Neuronal stem cell (in vitro differentiated cells): ENCODE data around the gene BLOC1S3.

Experiments used
- DNase-seq: peaks from one replicate; pipeline ENCODE4 v3.0.0-alpha.2; 2013; ENCODE audit warnings: low spot score
- H2AFZ ChIP-seq: one replicate; pipeline ENCODE4 v1.6.1; 2013; ENCODE audit warnings: mild to moderate bottlenecking, low read length, inconsistent platforms
- H2AK5ac ChIP-seq: 2 replicates; pipeline ENCODE4 v1.6.1; 2013; ENCODE audit warnings: low read depth, mild to moderate bottlenecking, inconsistent platforms, low read length, moderate library complexity, mixed read lengths
- H2BK120ac ChIP-seq: 2 replicates; pipeline ENCODE4 v1.6.1; 2013; ENCODE audit warnings: low read depth, mild to moderate bottlenecking, inconsistent platforms, low read length, moderate library complexity, mixed read lengths
- H2BK12ac ChIP-seq: one replicate; pipeline ENCODE4 v1.6.1; 2013; ENCODE audit warnings: low read length, inconsistent platforms
- H2BK15ac ChIP-seq: 2 replicates; pipeline ENCODE4 v1.6.1; 2013; ENCODE audit warnings: mild to moderate bottlenecking, low read length, inconsistent platforms, mixed read lengths
- H2BK5ac ChIP-seq: one replicate; pipeline ENCODE4 v1.6.1; 2013; ENCODE audit warnings: inconsistent platforms, mild to moderate bottlenecking, low read length, moderate library complexity
- H3K14ac ChIP-seq: one replicate; pipeline ENCODE4 v1.6.1; 2013; ENCODE audit warnings: low read length, inconsistent platforms
- H3K18ac ChIP-seq: 2 replicates; pipeline ENCODE4 v1.6.1; 2013; ENCODE audit warnings: low read length, inconsistent platforms
- H3K23ac ChIP-seq: 2 replicates; pipeline ENCODE4 v1.6.1; 2013; ENCODE audit warnings: low read depth, mild to moderate bottlenecking, mixed read lengths, low read length, inconsistent platforms; ENCODE audit not compliant: poor library complexity
- H3K27ac ChIP-seq: replicated peaks from 3 replicates; pipeline ENCODE4 v1.5.1; 2013; ENCODE audit warnings: low read length, inconsistent platforms
- H3K27me3 ChIP-seq, 3 experiments: 2 replicates each; pipeline ENCODE4 v1.6.1; 2013; ENCODE audit warnings: low read length in 3 of 3, mild to moderate bottlenecking in 2 of 3, inconsistent platforms in 1 of 3, low read depth in 1 of 3, mixed read lengths in 1 of 3, moderate library complexity in 1 of 3; ENCODE audit not compliant: control insufficient read depth in 3 of 3, insufficient read depth in 3 of 3
- H3K36me3 ChIP-seq, 2 donors: replicated peaks in 1 of 2; 2 replicates each; pipeline ENCODE4 v1.6.1; 2013; ENCODE audit warnings: low read length in 2 of 2; ENCODE audit not compliant: control insufficient read depth in 2 of 2, insufficient read depth in 2 of 2
- H3K4ac ChIP-seq: 2 replicates; pipeline ENCODE4 v1.6.1; 2013; ENCODE audit warnings: inconsistent platforms, mild to moderate bottlenecking, low read length, moderate library complexity
- H3K4me1 ChIP-seq, 2 donors: 1 replicate in 1 of 2; 2 replicates in 1 of 2; pipeline ENCODE4 v1.6.1; 2013; ENCODE audit warnings: low read length in 2 of 2, low read depth in 1 of 2; ENCODE audit not compliant: control insufficient read depth in 2 of 2, insufficient read depth in 1 of 2
- H3K4me2 ChIP-seq: one replicate; pipeline ENCODE4 v1.6.1; 2013; ENCODE audit warnings: mild to moderate bottlenecking, low read length, inconsistent platforms; ENCODE audit not compliant: insufficient read depth, poor library complexity, severe bottlenecking
- H3K4me3 ChIP-seq, 2 donors: 2 replicates each; pipeline ENCODE4 v1.5.1; 2013; ENCODE audit warnings: low read length in 2 of 2, mild to moderate bottlenecking in 2 of 2, inconsistent platforms in 1 of 2, moderate library complexity in 1 of 2
- H3K79me1 ChIP-seq: one replicate; pipeline ENCODE4 v1.6.1; 2013; ENCODE audit warnings: low read depth, mild to moderate bottlenecking, inconsistent platforms, low read length, moderate library complexity
- H3K9ac ChIP-seq: one replicate; pipeline ENCODE4 v1.6.1; 2013; ENCODE audit warnings: mild to moderate bottlenecking, low read depth, low read length, inconsistent platforms; ENCODE audit not compliant: poor library complexity
- H3K9me3 ChIP-seq, 2 donors: replicated peaks in 1 of 2; 2 replicates each; pipeline versions ENCODE3 to v1.6.1; 2013; ENCODE audit warnings: low read length in 2 of 2, mild to moderate bottlenecking in 2 of 2, inconsistent platforms in 1 of 2, low read depth in 1 of 2, mixed read lengths in 1 of 2, moderate library complexity in 1 of 2; ENCODE audit not compliant: control insufficient read depth in 2 of 2, insufficient read depth in 1 of 2
- H4K8ac ChIP-seq: one replicate; pipeline ENCODE4 v1.6.1; 2013; ENCODE audit warnings: low read depth, mild to moderate bottlenecking, inconsistent platforms, low read length, moderate library complexity
- H4K91ac ChIP-seq: one replicate; pipeline ENCODE4 v1.6.1; 2013; ENCODE audit warnings: low read length, low read depth, mild to moderate bottlenecking, inconsistent platforms; ENCODE audit not compliant: poor library complexity
- WGBS, 2 donors: extraction: QIAGEN DNeasy Blood & Tissue Kit; methylation state at CpG; one replicate each; pipeline ENCODE4 v1.1.7; 2013; ENCODE audit warnings: missing lambda C conversion rate in 2 of 2, mixed read lengths in 1 of 2; ENCODE audit not compliant: insufficient read length in 2 of 2, insufficient replicate concordance in 1 of 2; ENCODE audit errors: extremely low coverage in 2 of 2; 5-methylcytosine and 5-hydroxymethylcytosine counted together

Gene BLOC1S3

DNA sequence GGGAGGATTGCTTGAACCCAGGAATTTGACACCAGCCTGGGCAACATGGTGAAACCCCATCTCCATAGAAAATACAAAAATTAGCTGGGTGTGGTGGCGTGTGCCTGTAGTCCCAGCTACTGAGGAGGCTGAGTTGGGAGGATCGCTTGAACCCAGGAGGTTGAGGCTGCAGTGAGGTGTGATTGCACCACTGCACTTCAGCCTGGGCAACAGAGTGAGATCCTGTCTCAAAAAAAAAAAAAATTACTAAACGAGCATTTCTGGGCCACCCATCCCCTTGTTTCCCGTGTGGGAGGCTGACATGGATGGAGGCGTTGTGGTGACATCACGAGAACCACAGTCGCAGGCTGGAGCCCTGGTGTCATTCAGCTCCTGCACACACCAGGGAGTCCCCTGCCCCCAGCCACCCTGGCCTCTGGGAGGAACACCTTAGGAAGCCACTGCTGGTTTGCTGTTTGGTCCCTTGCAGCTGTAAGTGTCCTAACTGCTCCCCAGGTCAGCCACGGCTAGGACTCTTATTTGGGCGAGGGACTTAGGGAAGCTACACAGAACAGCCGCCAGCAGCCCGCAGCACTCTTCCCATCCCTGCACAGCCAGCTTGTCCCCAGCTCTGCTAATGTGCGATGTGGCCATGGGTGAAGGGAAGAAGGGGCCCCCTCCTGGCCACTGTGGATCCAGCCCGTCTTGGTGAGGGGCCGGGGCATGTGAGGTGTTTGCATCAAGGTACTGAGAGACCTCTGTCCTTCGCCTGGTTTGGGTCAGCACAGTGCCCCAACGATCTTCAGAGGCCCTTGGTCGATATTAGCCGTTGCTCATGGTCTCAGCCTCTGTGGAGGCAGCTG lies 30.5 kb upstream of the BLOC1S3 start:
- Histone ChIP-seq H2BK5ac (no peak overlapping the region), H3K4me2 (no peak overlapping the region), H3K27ac (no peak overlapping the region), H2BK12ac (no peak overlapping the region), H3K79me1 (peaks cover 7% of the 10 kb centered on the region), H3K14ac (no peak overlapping the region), H3K36me3 (peaks cover 11 to 52% of the 10 kb centered on the region in 2 donors), H3K4ac (no peak overlapping the region), H3K18ac (peak overlapping the region; percentile 57), H4K8ac (no peak overlapping the region), H2BK120ac (no peak overlapping the region), H3K9ac (no peak overlapping the region), H2AFZ (no peak overlapping the region), H4K91ac (no peak overlapping the region), H3K27me3 (peaks cover 0 to 21% (median 9%) of the 10 kb centered on the region in 3 experiments), H2AK5ac (no peak overlapping the region), H3K4me1 (peaks cover 0 to 4% of the 10 kb centered on the region in 2 donors), H3K9me3 (peaks cover 0 to 8% of the 10 kb centered on the region in 2 donors), H2BK15ac (no peak overlapping the region), H3K4me3 (no peak overlapping the region), H3K23ac (no peak overlapping the region)
- no CpG with 5 or more reads among the region's 18 CpGs for whole genome bisulfite sequencing, 2 donors
- DNase-seq, result no peak

- Histone ChIP-seq H3K27ac (no peak overlapping the region), H4K91ac (no peak overlapping the region), H2AFZ (no peak overlapping the region), H2BK5ac (no peak overlapping the region), H3K4me2 (no peak overlapping the region), H3K14ac (no peak overlapping the region), H3K23ac (no peak overlapping the region), H3K4me3 (no peak overlapping the region), H3K18ac (no peak overlapping the region), H3K9me3 (peaks cover 0 to 10% of the 10 kb centered on the region in 2 donors), H3K9ac (no peak overlapping the region), H2AK5ac (no peak overlapping the region), H3K4ac (no peak overlapping the region), H2BK120ac (no peak overlapping the region), H2BK12ac (no peak overlapping the region), H3K36me3 (peaks cover 6 to 45% of the 10 kb centered on the region in 2 donors), H3K79me1 (peaks cover 8% of the 10 kb centered on the region), H4K8ac (no peak overlapping the region), H3K4me1 (peaks cover 0 to 11% of the 10 kb centered on the region in 2 donors), H2BK15ac (no peak overlapping the region), H3K27me3 (peaks cover 0 to 31% (median 14%) of the 10 kb centered on the region in 3 experiments)
- no peak for DNase-seq
- no CpG with 5 or more reads among the region's 9 CpGs for WGBS, 2 donors
Observed at GRCh38 chr19:45149129-45149528, 29.5 kb upstream of the BLOC1S3 start.

GRCh38 chr19:45150180-45150579 lies 28.4 kb upstream of the BLOC1S3 start:
- Histone ChIP-seq H2AFZ (no peak overlapping the region), H3K27ac (no peak overlapping the region), H3K4me3 (no peak overlapping the region), H3K4me1 (peaks cover 0 to 13% of the 10 kb centered on the region in 2 donors), H3K18ac (no peak overlapping the region), H3K9ac (no peak overlapping the region), H3K27me3 (peaks cover 0 to 35% (median 14%) of the 10 kb centered on the region in 3 experiments), H3K23ac (no peak overlapping the region), H2BK12ac (no peak overlapping the region), H4K8ac (no peak overlapping the region), H3K36me3 (peaks cover 6 to 34% of the 10 kb centered on the region in 2 donors), H2BK120ac (no peak overlapping the region), H3K79me1 (peaks cover 4% of the 10 kb centered on the region), H2BK15ac (no peak overlapping the region), H2BK5ac (peak overlapping the region; percentile 29), H4K91ac (no peak overlapping the region), H3K14ac (no peak overlapping the region), H3K4me2 (no peak overlapping the region), H3K4ac (no peak overlapping the region), H3K9me3 (peaks cover 0 to 10% of the 10 kb centered on the region in 2 donors), H2AK5ac (no peak overlapping the region)
- no CpG with 5 or more reads among the region's 4 CpGs for WGBS, 2 donors
- no peak for DNase-seq

- no CpG with 5 or more reads among the region's 4 CpGs for WGBS, 2 donors
- H3K36me3 ChIP-seq, result peaks cover 6 to 30% of the 10 kb centered on the region in 2 donors
Observed at GRCh38 chr19:45150751-45151281, 27.8 kb upstream of the BLOC1S3 start.

More at GRCh38 chr19:45150751-45151281, 27.8 kb upstream of the BLOC1S3 start:
- no peak overlapping the region for H3K23ac ChIP-seq
- no peak overlapping the region for H2BK15ac ChIP-seq
- H3K9ac ChIP-seq, result no peak overlapping the region
- H3K79me1 ChIP-seq, result peaks cover 4% of the 10 kb centered on the region
- H3K18ac ChIP-seq, result no peak overlapping the region
- H3K4ac ChIP-seq, result no peak overlapping the region
- H3K14ac ChIP-seq, result no peak overlapping the region
- no peak overlapping the region for H2BK12ac ChIP-seq
- H2BK5ac ChIP-seq, result peak overlapping the region; percentile 29
- H3K4me3 ChIP-seq, result no peak overlapping the region
- peaks cover 0 to 10% of the 10 kb centered on the region in 2 donors for H3K9me3 ChIP-seq
- no peak overlapping the region for H4K8ac ChIP-seq
- no peak for DNase-seq
- no peak overlapping the region for H3K27ac ChIP-seq
- no peak overlapping the region for H2BK120ac ChIP-seq
- no peak overlapping the region for H3K4me2 ChIP-seq
- no peak overlapping the region for H4K91ac ChIP-seq
- H2AK5ac ChIP-seq, result peak overlapping the region; percentile 17
- no peak overlapping the region for H2AFZ ChIP-seq
- H3K27me3 ChIP-seq, result peaks cover 0 to 35% (median 14%) of the 10 kb centered on the region in 3 experiments
- H3K4me1 ChIP-seq, result peaks cover 0 to 13% of the 10 kb centered on the region in 2 donors
